DND-41 (cell line): ENCODE results near the gene TEDC1.

Source experiments
- EZH2 ChIP-seq: IDR thresholded peaks from 3 replicates; pipeline ENCODE4 v1.6.1; 2012; ENCODE audit warnings: borderline replicate concordance, low read depth, mild to moderate bottlenecking, moderate library complexity, low read length, inconsistent platforms; ENCODE audit not compliant: severe bottlenecking
- TF ChIP-seq, protein P1 (sequence below): IDR thresholded peaks from 2 replicates; pipeline ENCODE4 v1.5.1; 2012; ENCODE audit warnings: borderline replicate concordance, low read length, moderate library complexity, mild to moderate bottlenecking; ENCODE audit not compliant: poor library complexity, severe bottlenecking; ENCODE audit errors: extremely low read depth

DNA sequence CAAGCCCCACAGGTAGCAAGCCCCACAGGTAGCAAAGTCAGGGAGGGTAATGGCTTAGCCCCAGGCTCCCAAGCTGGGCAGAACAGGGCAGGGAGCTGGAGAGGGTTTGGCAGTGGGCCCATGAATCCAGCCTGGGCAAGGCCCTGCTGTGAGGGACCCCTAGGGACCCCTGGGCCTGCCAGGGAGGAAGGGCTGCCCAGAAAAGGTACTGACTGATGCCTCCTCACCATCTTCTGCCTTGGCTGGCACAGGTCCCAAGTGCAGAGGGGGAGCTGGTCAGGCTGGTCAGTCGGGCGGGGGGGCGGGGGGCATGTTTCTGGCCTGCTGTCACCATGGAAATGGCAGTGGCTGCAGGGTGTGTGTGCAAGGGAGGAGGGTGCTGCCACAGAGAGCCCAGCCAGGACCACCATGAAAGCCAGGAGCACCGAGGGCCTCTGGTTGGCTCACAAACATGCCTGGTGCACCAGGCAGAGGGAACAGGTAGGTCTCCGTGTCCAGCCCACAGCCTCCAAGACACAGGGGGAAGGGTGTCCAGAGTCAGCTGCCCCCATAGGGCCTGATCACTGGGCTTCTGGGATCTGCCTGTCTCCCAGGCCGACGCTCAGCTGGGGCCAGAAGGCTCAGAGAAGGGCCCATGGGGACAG is 17.9 kb upstream of the TEDC1 start:
- TF ChIP-seq, protein P1, sequence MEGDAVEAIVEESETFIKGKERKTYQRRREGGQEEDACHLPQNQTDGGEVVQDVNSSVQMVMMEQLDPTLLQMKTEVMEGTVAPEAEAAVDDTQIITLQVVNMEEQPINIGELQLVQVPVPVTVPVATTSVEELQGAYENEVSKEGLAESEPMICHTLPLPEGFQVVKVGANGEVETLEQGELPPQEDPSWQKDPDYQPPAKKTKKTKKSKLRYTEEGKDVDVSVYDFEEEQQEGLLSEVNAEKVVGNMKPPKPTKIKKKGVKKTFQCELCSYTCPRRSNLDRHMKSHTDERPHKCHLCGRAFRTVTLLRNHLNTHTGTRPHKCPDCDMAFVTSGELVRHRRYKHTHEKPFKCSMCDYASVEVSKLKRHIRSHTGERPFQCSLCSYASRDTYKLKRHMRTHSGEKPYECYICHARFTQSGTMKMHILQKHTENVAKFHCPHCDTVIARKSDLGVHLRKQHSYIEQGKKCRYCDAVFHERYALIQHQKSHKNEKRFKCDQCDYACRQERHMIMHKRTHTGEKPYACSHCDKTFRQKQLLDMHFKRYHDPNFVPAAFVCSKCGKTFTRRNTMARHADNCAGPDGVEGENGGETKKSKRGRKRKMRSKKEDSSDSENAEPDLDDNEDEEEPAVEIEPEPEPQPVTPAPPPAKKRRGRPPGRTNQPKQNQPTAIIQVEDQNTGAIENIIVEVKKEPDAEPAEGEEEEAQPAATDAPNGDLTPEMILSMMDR: no peak
- no peak for TF ChIP-seq EZH2
